HFFc6 (cell line): Measurements from ENCODE around the gene PRR3. TPM values are rescaled to one million over a fixed set of nuclear protein-coding genes. Genes with fewer than 3 reads are reported as not detected.
A peak's percentile ranks its signal among the peaks of the same experiment; 100 is the strongest.

Experiments used
- DNase-seq: peaks from one replicate; pipeline ENCODE4 v3.0.0-alpha.2; 2018
- H3K27ac Mint-ChIP-seq: 2 replicates; pipeline ENCODE4 v1.8.0; 2020; ENCODE audit warnings: mild to moderate bottlenecking, mixed read lengths
- H3K27me3 Mint-ChIP-seq: 2 replicates; pipeline ENCODE4 v1.8.0; 2021; ENCODE audit warnings: mild to moderate bottlenecking, moderate library complexity, mixed read lengths; ENCODE audit not compliant: insufficient read depth
- H3K36me3 Mint-ChIP-seq: 2 replicates; pipeline ENCODE4 v1.8.0; 2021; ENCODE audit warnings: low read depth, mixed read lengths
- H3K4me1 Mint-ChIP-seq: 2 replicates; pipeline ENCODE4 v1.8.0; 2020; ENCODE audit warnings: low read depth, mixed read lengths
- H3K4me3 Mint-ChIP-seq: 2 replicates; pipeline ENCODE4 v1.8.0; 2020; ENCODE audit warnings: mild to moderate bottlenecking, moderate library complexity, mixed read lengths
- H3K9me3 Mint-ChIP-seq: 2 replicates; pipeline ENCODE4 v1.8.0; 2020; ENCODE audit warnings: mild to moderate bottlenecking, mixed read lengths
- CTCF ChIP-seq: fragments of 200-600 bp; sonication (generic); IDR thresholded peaks from 2 replicates; pipeline ENCODE4 v1.5.0; 2021; ENCODE audit warnings: antibody characterized with exemption, mild to moderate bottlenecking
- total RNA-seq, 6 experiments: library from RNA; stranded (reverse); fragmentation: NEBNext Ultra II Directional; extraction: Animal tissue kit (Norgen Biotek cat#: 25700); gene quantifications; 2 replicates in 1 of 6; 3 replicates in 5 of 6; pipeline ENCODE4 v1.2.3, GENCODE V29; 2021

The PRR3 gene
- total RNA-seq, 6 experiments from 2014 or later = 9.8 to 14.0 (median 12.3) TPM

DNA sequence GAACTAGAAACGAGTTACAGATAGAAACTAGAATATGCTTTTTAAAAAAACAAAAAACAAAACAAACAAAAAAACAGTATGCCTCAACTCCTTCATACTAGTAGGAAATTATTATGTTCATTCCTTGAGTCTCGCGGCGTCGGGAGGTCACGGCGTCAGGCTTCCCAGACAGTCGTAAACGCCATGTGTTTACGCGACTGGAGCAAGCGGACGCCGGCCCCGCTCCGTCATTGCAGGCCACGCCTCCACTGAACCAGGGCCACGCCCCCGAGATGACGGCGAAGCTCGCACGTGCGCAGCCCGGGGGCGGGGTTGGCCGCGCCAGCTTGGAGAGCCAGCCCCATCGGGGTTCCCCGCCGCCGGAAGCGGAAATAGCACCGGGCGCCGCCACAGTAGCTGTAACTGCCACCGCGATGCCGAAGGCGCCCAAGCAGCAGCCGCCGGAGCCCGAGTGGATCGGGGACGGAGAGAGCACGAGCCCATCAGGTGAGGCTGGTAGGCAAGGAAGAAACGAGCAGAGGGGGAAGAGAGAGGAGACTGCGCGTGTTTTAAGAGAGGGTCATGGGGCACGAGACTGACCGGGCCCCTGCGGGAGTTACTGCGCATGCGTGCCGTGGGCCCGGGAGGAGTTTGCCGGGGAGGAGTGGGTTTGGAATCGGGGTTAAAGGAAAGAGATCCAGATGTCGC is 14.1 kb downstream of the PRR3 start, which contains the start of gene ABCF1:
Gene ABCF1 (plus strand): TSS at position 368 of the 687 bp plus-strand sequence. CDS start 46 bp downstream, at position 414.
- Mint-ChIP-seq H3K9me3 (no peaks in the 10 kb centered on the region), H3K27ac (peak within 1 kb of the TSS; percentile 96), H3K4me3 (peak within 1 kb of the TSS; percentile 93), H3K4me1 (peaks cover 53% of the 10 kb centered on the region), H3K36me3 (no peaks in the 10 kb centered on the region; the same call in 1 of the 2 replicates), H3K27me3 (peaks cover 4% of the 10 kb centered on the region)
- peak; percentile 95 for DNase-seq
- TF ChIP-seq CTCF = no peak

GRCh38 chr6:30571762-30572082 is 14.6 kb downstream of the PRR3 start:
- no peak for DNase-seq
- Mint-ChIP-seq H3K9me3 (no peaks in the 10 kb centered on the region), H3K27ac (peak overlapping the region; percentile 96), H3K27me3 (peaks cover 2% of the 10 kb centered on the region), H3K4me1 (peaks cover 53% of the 10 kb centered on the region), H3K36me3 (peaks cover 3% of the 10 kb centered on the region), H3K4me3 (peak overlapping the region; percentile 93)
- no peak for TF ChIP-seq CTCF

DNA sequence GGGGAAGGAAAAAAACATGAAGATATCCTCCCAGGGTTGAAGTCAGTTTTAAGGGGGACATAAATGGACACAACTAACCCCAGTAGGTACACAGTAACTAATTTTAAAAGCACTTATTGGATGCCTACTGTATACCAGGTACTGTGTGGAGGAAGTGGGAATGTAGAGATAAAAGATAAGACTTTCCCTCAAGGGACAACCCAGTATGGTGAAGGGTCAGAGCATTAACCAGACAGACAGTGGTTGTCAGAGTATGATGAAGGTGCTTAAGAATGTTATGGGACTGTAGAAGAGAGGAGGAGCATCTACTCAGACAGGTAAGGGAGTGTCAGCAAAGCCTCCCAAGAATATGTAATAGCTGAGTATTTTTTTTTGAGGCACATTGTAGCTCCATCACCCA is 15.1 kb downstream of the PRR3 start:
- Mint-ChIP-seq H3K4me1 (peaks cover 53% of the 10 kb centered on the region), H3K4me3 (peak overlapping the region; percentile 93), H3K27ac (peak overlapping the region; percentile 96), H3K27me3 (peaks cover 2% of the 10 kb centered on the region), H3K36me3 (peaks cover 7% of the 10 kb centered on the region), H3K9me3 (no peaks in the 10 kb centered on the region)
- DNase-seq = no peak
- no peak for TF ChIP-seq CTCF

GRCh38 chr6:30573113-30573512 is 16.0 kb downstream of the PRR3 start:
- peak overlapping the region; percentile 1; the same call in 1 of the 2 replicates for H3K27ac Mint-ChIP-seq
- peaks cover 53% of the 10 kb centered on the region for H3K4me1 Mint-ChIP-seq
- no peak for DNase-seq

GRCh38 chr6:30578051-30578450 is 21.0 kb downstream of the PRR3 start:
- H3K36me3 Mint-ChIP-seq = peaks cover 46% of the 10 kb centered on the region
- H3K4me3 Mint-ChIP-seq = no peak overlapping the region
- DNase-seq = no peak
- H3K9me3 Mint-ChIP-seq = no peaks in the 10 kb centered on the region
- no peak overlapping the region for H3K27ac Mint-ChIP-seq
- TF ChIP-seq CTCF = no peak
- H3K4me1 Mint-ChIP-seq = peaks cover 18% of the 10 kb centered on the region
- H3K27me3 Mint-ChIP-seq = no peaks in the 10 kb centered on the region

More at GRCh38 chr6:30573113-30573512, 16.0 kb downstream of the PRR3 start:
- Mint-ChIP-seq H3K4me3 (peak overlapping the region; percentile 93), H3K27me3 (peaks cover 2% of the 10 kb centered on the region; the same call in 1 of the 2 replicates), H3K9me3 (no peaks in the 10 kb centered on the region), H3K36me3 (peaks cover 17% of the 10 kb centered on the region)
- no peak for TF ChIP-seq CTCF
